Endothelial cell (in vitro differentiated cells): ENCODE data around the gene SLC5A10. TPM values are rescaled to one million over a fixed set of nuclear protein-coding genes. Genes with fewer than 3 reads are reported as not detected.

ENCODE experiments used
- DNase-seq: peaks from one replicate; pipeline ENCODE4 v3.0.0; 2021; ENCODE audit warnings: low spot score
- H3K27ac Mint-ChIP-seq: one replicate; pipeline ENCODE4 v1.8.0; 2021; ENCODE audit warnings: mixed read lengths, inconsistent platforms; ENCODE audit not compliant: unreplicated experiment
- H3K27me3 Mint-ChIP-seq: one replicate; pipeline ENCODE4 v1.8.0; 2021; ENCODE audit warnings: mild to moderate bottlenecking, moderate library complexity, mixed read lengths, inconsistent platforms; ENCODE audit not compliant: unreplicated experiment
- H3K36me3 Mint-ChIP-seq: one replicate; pipeline ENCODE4 v1.8.0; 2021; ENCODE audit warnings: mild to moderate bottlenecking, low read depth, mixed read lengths, inconsistent platforms; ENCODE audit not compliant: unreplicated experiment
- H3K4me1 Mint-ChIP-seq: one replicate; pipeline ENCODE4 v1.8.0; 2021; ENCODE audit warnings: mild to moderate bottlenecking, mixed read lengths, inconsistent platforms; ENCODE audit not compliant: unreplicated experiment
- H3K4me3 Mint-ChIP-seq: one replicate; pipeline ENCODE4 v1.8.0; 2021; ENCODE audit warnings: mild to moderate bottlenecking, mixed read lengths, inconsistent platforms; ENCODE audit not compliant: unreplicated experiment
- H3K9me3 Mint-ChIP-seq: one replicate; pipeline ENCODE4 v1.8.0; 2021; ENCODE audit warnings: mixed read lengths, inconsistent platforms; ENCODE audit not compliant: unreplicated experiment
- total RNA-seq: library from RNA; stranded (reverse); fragmentation: NEBNext Ultra II Directional; extraction: Animal tissue kit (Norgen Biotek cat#: 25700); gene quantifications from one replicate; pipeline ENCODE4 v1.2.1, GENCODE V29; 2021; ENCODE audit not compliant: unreplicated experiment
- TF ChIP-seq, protein P1 (sequence below): fragments of 200-600 bp; sonication (generic); IDR thresholded peaks from one replicate; pipeline ENCODE4 v1.5.0; 2021; ENCODE audit warnings: antibody characterized with exemption; ENCODE audit not compliant: unreplicated experiment

Gene SLC5A10
- total RNA-seq, 1 donor from 2014 or later: 0.08 TPM

DNA sequence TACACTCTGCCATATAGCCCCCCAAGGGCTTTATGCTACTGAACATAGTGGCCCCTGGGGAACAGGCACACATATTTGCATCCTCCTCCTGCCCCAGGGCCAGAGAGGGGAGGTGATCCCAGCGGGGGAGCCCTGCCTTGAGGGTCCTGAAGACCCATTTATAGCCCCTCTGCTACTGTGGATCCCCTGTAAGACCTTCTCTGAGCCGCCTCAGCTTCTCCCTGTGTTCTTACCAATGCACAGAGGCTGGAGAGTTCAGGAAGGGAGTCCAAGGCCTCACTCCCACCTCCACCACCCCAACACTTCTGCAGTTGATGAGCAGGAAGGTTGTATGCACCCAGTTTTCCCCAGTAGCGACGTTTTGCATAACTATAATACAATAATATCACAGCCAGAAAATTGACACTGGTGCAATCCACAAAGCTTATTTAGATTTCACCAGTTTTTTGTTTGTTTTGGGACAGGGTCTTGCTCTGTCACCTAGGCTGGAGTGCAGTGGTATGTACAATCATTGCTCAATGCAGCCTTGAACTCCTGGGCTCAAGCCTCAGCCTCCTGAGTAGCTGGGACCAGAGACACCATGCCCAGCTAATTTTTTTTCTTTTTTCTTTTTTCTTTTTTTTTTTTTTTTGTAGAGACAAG is 53.9 kb downstream of the SLC5A10 start:
- no peak overlapping the region for H3K27ac Mint-ChIP-seq
- peaks cover under 1% of the 10 kb centered on the region for H3K4me1 Mint-ChIP-seq
- no peaks in the 10 kb centered on the region for H3K9me3 Mint-ChIP-seq
- H3K4me3 Mint-ChIP-seq: peak overlapping the region; percentile 57
- no peak for DNase-seq
- H3K27me3 Mint-ChIP-seq: no peaks in the 10 kb centered on the region
- TF ChIP-seq, protein P1, sequence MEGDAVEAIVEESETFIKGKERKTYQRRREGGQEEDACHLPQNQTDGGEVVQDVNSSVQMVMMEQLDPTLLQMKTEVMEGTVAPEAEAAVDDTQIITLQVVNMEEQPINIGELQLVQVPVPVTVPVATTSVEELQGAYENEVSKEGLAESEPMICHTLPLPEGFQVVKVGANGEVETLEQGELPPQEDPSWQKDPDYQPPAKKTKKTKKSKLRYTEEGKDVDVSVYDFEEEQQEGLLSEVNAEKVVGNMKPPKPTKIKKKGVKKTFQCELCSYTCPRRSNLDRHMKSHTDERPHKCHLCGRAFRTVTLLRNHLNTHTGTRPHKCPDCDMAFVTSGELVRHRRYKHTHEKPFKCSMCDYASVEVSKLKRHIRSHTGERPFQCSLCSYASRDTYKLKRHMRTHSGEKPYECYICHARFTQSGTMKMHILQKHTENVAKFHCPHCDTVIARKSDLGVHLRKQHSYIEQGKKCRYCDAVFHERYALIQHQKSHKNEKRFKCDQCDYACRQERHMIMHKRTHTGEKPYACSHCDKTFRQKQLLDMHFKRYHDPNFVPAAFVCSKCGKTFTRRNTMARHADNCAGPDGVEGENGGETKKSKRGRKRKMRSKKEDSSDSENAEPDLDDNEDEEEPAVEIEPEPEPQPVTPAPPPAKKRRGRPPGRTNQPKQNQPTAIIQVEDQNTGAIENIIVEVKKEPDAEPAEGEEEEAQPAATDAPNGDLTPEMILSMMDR: no peak
- H3K36me3 Mint-ChIP-seq: peaks cover 4% of the 10 kb centered on the region

DNA sequence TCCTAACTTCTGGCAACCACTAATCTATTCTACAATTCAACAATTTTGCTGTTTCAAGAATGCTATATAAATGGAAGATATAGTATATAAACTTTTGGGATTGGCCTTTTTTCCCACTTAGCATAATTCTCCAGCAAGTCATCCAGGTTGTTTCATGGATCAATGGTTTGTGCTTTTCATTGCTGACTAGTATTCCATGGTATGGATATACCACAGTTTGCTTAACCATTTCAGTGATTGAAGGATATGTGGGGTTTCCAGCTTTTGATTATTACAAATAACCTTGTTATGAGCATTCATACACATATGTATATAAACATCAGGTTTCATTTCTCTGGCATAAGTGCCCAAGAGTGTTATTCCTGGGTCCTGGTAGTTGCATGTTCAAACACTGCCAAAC is 54.7 kb downstream of the SLC5A10 start:
- TF ChIP-seq, protein P1: no peak

DNA sequence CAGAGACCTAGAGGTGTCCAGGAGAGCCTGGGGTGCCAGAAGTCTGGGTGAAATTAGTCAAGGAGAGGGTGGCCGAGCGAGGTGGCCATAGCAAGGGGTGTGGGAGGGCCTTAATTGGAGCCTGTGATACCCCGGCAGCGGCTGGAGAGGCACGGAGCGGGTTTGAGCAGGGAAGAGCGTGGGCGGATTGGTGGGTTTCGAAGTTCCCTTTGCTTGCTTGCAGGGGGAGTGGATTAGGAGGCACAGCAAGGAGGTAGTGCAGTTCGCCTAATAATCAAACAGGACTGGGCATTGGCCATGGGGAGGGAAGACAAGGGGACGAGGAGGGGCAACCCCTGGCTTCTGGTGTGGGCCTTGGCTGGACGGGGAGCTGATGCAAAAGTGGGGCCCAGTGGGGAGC is 58.0 kb downstream of the SLC5A10 start:
- Mint-ChIP-seq H3K36me3 (peaks cover 4% of the 10 kb centered on the region), H3K4me3 (no peak overlapping the region), H3K9me3 (no peaks in the 10 kb centered on the region), H3K27ac (no peak overlapping the region), H3K27me3 (peaks cover 8% of the 10 kb centered on the region), H3K4me1 (peaks cover 5% of the 10 kb centered on the region)
- TF ChIP-seq, protein P1: no peak
- no peak for DNase-seq

More for the DNA sequence above, 54.7 kb downstream of the SLC5A10 start:
- H3K4me1 Mint-ChIP-seq: peaks cover 5% of the 10 kb centered on the region
- peaks cover 4% of the 10 kb centered on the region for H3K36me3 Mint-ChIP-seq
- no peak overlapping the region for H3K4me3 Mint-ChIP-seq
- H3K27ac Mint-ChIP-seq: no peak overlapping the region
- H3K27me3 Mint-ChIP-seq: peaks cover 4% of the 10 kb centered on the region
- no peaks in the 10 kb centered on the region for H3K9me3 Mint-ChIP-seq
- DNase-seq: no peak

DNA sequence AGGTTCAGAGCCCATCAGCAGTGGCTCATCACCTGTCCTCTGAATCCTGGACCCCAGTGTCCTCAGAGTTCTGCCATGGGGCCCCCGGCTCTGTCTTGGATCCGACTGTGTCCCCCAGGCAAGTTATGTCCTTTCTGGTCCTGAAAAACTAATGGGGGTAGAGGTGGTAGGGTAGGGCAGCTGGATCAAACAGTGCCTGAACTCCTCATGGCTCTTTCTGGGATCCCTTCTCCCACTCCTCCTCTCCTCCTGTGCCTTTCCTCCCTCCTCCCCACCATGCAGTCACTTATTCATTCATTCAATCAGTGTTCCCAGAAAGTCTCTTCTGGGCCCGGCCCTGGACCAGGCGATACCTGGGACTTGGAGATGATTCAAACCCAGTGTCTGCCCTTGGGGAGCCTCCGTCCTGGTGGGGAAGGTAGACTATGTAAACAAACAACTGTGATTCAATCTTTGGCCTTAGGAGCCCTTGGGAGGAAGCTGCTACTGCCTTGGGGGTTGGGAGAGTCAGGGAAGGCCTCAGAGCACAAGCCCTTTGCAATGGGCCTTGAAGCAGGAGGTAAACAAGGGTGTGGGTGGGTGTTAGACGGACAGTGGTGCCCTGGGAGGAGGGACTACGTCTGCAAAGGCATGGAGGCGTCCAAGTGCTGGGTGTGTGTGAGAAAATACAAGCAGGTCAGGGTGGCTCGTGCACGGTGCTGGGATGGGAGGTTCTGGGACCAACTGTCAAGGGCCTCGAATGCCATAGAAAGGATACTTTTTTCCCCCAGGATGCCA is 59.0 kb downstream of the SLC5A10 start:
- peaks cover 5% of the 10 kb centered on the region for H3K4me1 Mint-ChIP-seq
- no peak overlapping the region for H3K27ac Mint-ChIP-seq
- peaks cover 14% of the 10 kb centered on the region for H3K27me3 Mint-ChIP-seq
- no peak overlapping the region for H3K4me3 Mint-ChIP-seq
- H3K9me3 Mint-ChIP-seq: no peaks in the 10 kb centered on the region
- no peak for DNase-seq
- TF ChIP-seq, protein P1: no peak
- H3K36me3 Mint-ChIP-seq: peaks cover 4% of the 10 kb centered on the region

DNA sequence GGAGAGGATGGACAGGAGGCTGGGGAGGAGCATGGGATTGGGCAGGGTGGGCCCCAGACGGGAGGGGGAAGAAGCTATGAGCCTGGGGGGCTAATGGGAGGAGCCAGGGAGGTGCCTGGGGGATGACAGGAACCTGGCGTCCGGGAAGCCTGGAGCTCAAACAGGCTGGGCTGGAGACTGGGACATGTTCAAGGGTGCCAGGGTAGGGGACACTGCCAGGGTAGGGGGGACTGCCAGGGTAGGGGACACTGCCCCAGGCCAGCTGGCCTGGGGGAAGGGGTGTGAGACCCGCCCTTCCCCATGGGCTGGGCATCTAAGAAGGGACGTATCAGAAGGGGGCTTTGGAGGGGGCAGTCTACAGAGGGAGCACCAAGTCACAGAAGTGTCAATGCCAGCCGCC is 59.6 kb downstream of the SLC5A10 start:
- Mint-ChIP-seq H3K27me3 (peaks cover 15% of the 10 kb centered on the region), H3K36me3 (peaks cover 4% of the 10 kb centered on the region), H3K4me1 (peaks cover 5% of the 10 kb centered on the region), H3K9me3 (no peaks in the 10 kb centered on the region), H3K4me3 (no peak overlapping the region), H3K27ac (no peak overlapping the region)
- TF ChIP-seq, protein P1: no peak
- DNase-seq: no peak
